ENCODE measurements around the gene DLL4. TPM values are rescaled to one million over a fixed set of nuclear protein-coding genes. Genes with fewer than 3 reads are reported as not detected.

DLL4 gene
- total and polyA plus RNA-seq, 2 experiments from 2014 or later = not detected

- Histone ChIP-seq H3K9ac (no peak overlapping the region), H3K4me1 (ENCODE audit: insufficient read depth) (0 out of 2 replicates have a peak, but pooled peaks cover 8% of the 10 kb centered on the region), H3F3A (ENCODE audit: insufficient read depth) (0 out of 2 replicates have a peak, but pooled peaks cover 7% of the 10 kb centered on the region), H4K20me1 (ENCODE audit: insufficient read depth) (no peaks in the 10 kb centered on the region), H3K79me2 (ENCODE audit: insufficient read depth) (no peaks in the 10 kb centered on the region), H3K36me3 (ENCODE audit: low read depth) (no peaks in the 10 kb centered on the region), H3K9me3 (ENCODE audit: low read depth) (no peaks in the 10 kb centered on the region), H3K27me3 (replicated peaks; ENCODE audit: insufficient read depth) (no peaks in the 10 kb centered on the region), H3K4me3 (no peak overlapping the region), H2AFZ (no peak overlapping the region), H3K4me2 (ENCODE audit: unreplicated experiment) (no peak overlapping the region), H3K27ac (no peak overlapping the region), H3K9me2 (ENCODE audit: insufficient read depth) (no peaks in the 10 kb centered on the region)
- WGBS, 2 experiments (ENCODE audit: low coverage in 1 of 2, low lambda C conversion rate in 2 of 2, missing lambda C conversion rate in 2 of 2) = 95 to 99% methylated on average over 4 to 6 of the region's 6 CpGs
- TF ChIP-seq EZH2phosphoT487 (IDR thresholded peaks at IDR 0.05; ENCODE audit: insufficient read depth, low read depth) (no peak), EZH2 (IDR thresholded peaks at IDR 0.05; ENCODE audit: insufficient read depth, poor library complexity, severe bottlenecking) (no peak)
- DNase-seq = no peak
- in situ Hi-C loops (cut with MboI) = no loop called here
These were observed 9.4 kb downstream of the DLL4 start for GRCh38 chr15:40938536-40938870.

- WGBS, 2 experiments (ENCODE audit: low coverage in 1 of 2, low lambda C conversion rate in 2 of 2, missing lambda C conversion rate in 2 of 2) = 47 to 48% methylated on average over 15 of the region's 15 CpGs
- Histone ChIP-seq H2AFZ (peak overlapping the region; percentile 15; the same call in 1 of the 2 replicates), H3K9ac (no peak overlapping the region)
These were observed 11.2 kb downstream of the DLL4 start for GRCh38 chr15:40940296-40940801.

GRCh38 chr15:40941068-40941527 lies 12.0 kb downstream of the DLL4 start:
- Histone ChIP-seq H3K9me2 (ENCODE audit: insufficient read depth) (no peaks in the 10 kb centered on the region), H3K9ac (peak overlapping the region; percentile 80), H2AFZ (peak overlapping the region; percentile 98), H3K4me3 (peak overlapping the region; percentile 72), H3K79me2 (ENCODE audit: insufficient read depth) (no peaks in the 10 kb centered on the region), H3K27me3 (replicated peaks; ENCODE audit: insufficient read depth) (no peaks in the 10 kb centered on the region), H3K4me1 (ENCODE audit: insufficient read depth) (0 out of 2 replicates have a peak, but pooled peaks cover 8% of the 10 kb centered on the region), H3K27ac (peak overlapping the region; percentile 17), H3F3A (ENCODE audit: insufficient read depth) (0 out of 2 replicates have a peak, but pooled peaks cover 7% of the 10 kb centered on the region), H3K4me2 (ENCODE audit: unreplicated experiment) (peak overlapping the region; percentile 61), H3K9me3 (ENCODE audit: low read depth) (no peaks in the 10 kb centered on the region), H3K36me3 (ENCODE audit: low read depth) (no peaks in the 10 kb centered on the region), H4K20me1 (ENCODE audit: insufficient read depth) (no peaks in the 10 kb centered on the region)
- no peak for DNase-seq
- 39 to 50% methylated on average over 7 of the region's 7 CpGs for WGBS, 2 experiments (ENCODE audit: low coverage in 1 of 2, low lambda C conversion rate in 2 of 2, missing lambda C conversion rate in 2 of 2)
- TF ChIP-seq EZH2 (IDR thresholded peaks at IDR 0.05; ENCODE audit: insufficient read depth, poor library complexity, severe bottlenecking) = no peak
- TF ChIP-seq EZH2phosphoT487 (IDR thresholded peaks at IDR 0.05; ENCODE audit: insufficient read depth, low read depth) = no peak
- in situ Hi-C loops (cut with MboI) = no loop called here

More at GRCh38 chr15:40940296-40940801, 11.2 kb downstream of the DLL4 start:
- Histone ChIP-seq H3K79me2 (ENCODE audit: insufficient read depth) (no peaks in the 10 kb centered on the region), H3F3A (ENCODE audit: insufficient read depth) (0 out of 2 replicates have a peak, but pooled peaks cover 7% of the 10 kb centered on the region), H3K4me3 (no peak overlapping the region), H3K4me1 (ENCODE audit: insufficient read depth) (0 out of 2 replicates have a peak, but pooled peaks cover 8% of the 10 kb centered on the region), H4K20me1 (ENCODE audit: insufficient read depth) (no peaks in the 10 kb centered on the region), H3K9me3 (ENCODE audit: low read depth) (no peaks in the 10 kb centered on the region), H3K27ac (no peak overlapping the region), H3K4me2 (ENCODE audit: unreplicated experiment) (no peak overlapping the region), H3K9me2 (ENCODE audit: insufficient read depth) (no peaks in the 10 kb centered on the region), H3K36me3 (ENCODE audit: low read depth) (no peaks in the 10 kb centered on the region), H3K27me3 (replicated peaks; ENCODE audit: insufficient read depth) (no peaks in the 10 kb centered on the region)
- no peak for TF ChIP-seq EZH2 (IDR thresholded peaks at IDR 0.05; ENCODE audit: insufficient read depth, poor library complexity, severe bottlenecking)
- TF ChIP-seq EZH2phosphoT487 (IDR thresholded peaks at IDR 0.05; ENCODE audit: insufficient read depth, low read depth) = no peak
- in situ Hi-C loops (cut with MboI) = no loop called here
- DNase-seq = no peak

- Histone ChIP-seq H3K9me2 (ENCODE audit: insufficient read depth) (no peaks in the 10 kb centered on the region), H3F3A (ENCODE audit: insufficient read depth) (0 out of 2 replicates have a peak, but pooled peaks cover 7% of the 10 kb centered on the region), H3K27me3 (replicated peaks; ENCODE audit: insufficient read depth) (no peaks in the 10 kb centered on the region), H3K27ac (peak overlapping the region; percentile 17), H3K4me3 (peak overlapping the region; percentile 72), H3K79me2 (ENCODE audit: insufficient read depth) (no peaks in the 10 kb centered on the region), H3K4me1 (ENCODE audit: insufficient read depth) (0 out of 2 replicates have a peak, but pooled peaks cover 8% of the 10 kb centered on the region), H4K20me1 (ENCODE audit: insufficient read depth) (no peaks in the 10 kb centered on the region), H2AFZ (peak overlapping the region; percentile 98), H3K9ac (peak overlapping the region; percentile 80), H3K9me3 (ENCODE audit: low read depth) (no peaks in the 10 kb centered on the region), H3K36me3 (ENCODE audit: low read depth) (no peaks in the 10 kb centered on the region), H3K4me2 (ENCODE audit: unreplicated experiment) (peak overlapping the region; percentile 72)
- DNase-seq = peak; percentile 90
- 1% methylated on average over 50 to 55 of the region's 92 CpGs for WGBS, 2 experiments (ENCODE audit: low coverage in 1 of 2, low lambda C conversion rate in 2 of 2, missing lambda C conversion rate in 2 of 2)
- in situ Hi-C loops (cut with MboI) = no loop called here
- TF ChIP-seq EZH2 (IDR thresholded peaks at IDR 0.05; ENCODE audit: insufficient read depth, poor library complexity, severe bottlenecking) = no peak
- no peak for TF ChIP-seq EZH2phosphoT487 (IDR thresholded peaks at IDR 0.05; ENCODE audit: insufficient read depth, low read depth)
These were observed 12.6 kb downstream of the DLL4 start for GRCh38 chr15:40941528-40942336.

All from GM23248 (cell line).